Activated CD4-positive, alpha-beta memory T cell treated with anti-CD3 and anti-CD28 coated beads, Interleukin-2, amount 10 ng/mL, durations not matched to agents 7 days and 5 days (primary cell): Measurements from ENCODE around the gene OXCT1. TPM values are rescaled to one million over a fixed set of nuclear protein-coding genes. Genes with fewer than 3 reads are reported as not detected.

Experiments used
- total RNA-seq, 2 experiments: library from RNA; stranded (reverse); gene quantifications; one replicate each; pipeline ENCODE4 v1.2.3, GENCODE V29; 2021

Gene OXCT1
- total RNA-seq, 2 experiments from 2014 or later: 63.8 to 64.2 TPM

Other genes starting within 250 kb of the OXCT1 start
- 10 to 100 TPM; 28.5 to 29.0 TPM for gene RIMOC1, start 33.9 kb upstream of the OXCT1 start, total RNA-seq
- gene FBXO4, start 54.9 kb upstream of the OXCT1 start, total RNA-seq: 10 to 100 TPM; 13.3 to 13.6 TPM